DND-41 (cell line): ENCODE results near the gene ABCC8.

Experiments used
- ATAC-seq: fragments of 200-7000 bp; cut with Tn5 transposase; 3 replicates; pipeline ENCODE4 v1.9.1; 2021; ENCODE audit warnings: low read depth; ENCODE audit not compliant: insufficient read depth
- DNase-seq: peaks from one replicate; pipeline ENCODE4 v3.0.0-alpha.2; 2020
- H2AFZ ChIP-seq: 2 replicates; pipeline ENCODE4 v1.6.0; 2012; ENCODE audit warnings: low read depth, low read length
- H3K27ac ChIP-seq: 2 replicates; pipeline ENCODE4 v1.5.1; 2012; ENCODE audit warnings: low read length, inconsistent platforms
- H3K27me3 ChIP-seq: fragments of 200-600 bp; sonication (generic); 2 replicates; pipeline ENCODE4 v1.6.0; 2012; ENCODE audit warnings: low read length, mild to moderate bottlenecking, inconsistent platforms; ENCODE audit not compliant: insufficient read depth, poor library complexity
- H3K36me3 ChIP-seq: 2 replicates; pipeline ENCODE4 v1.5.1; 2012; ENCODE audit warnings: low read length, inconsistent platforms; ENCODE audit not compliant: insufficient read depth
- H3K4me1 ChIP-seq: 2 replicates; pipeline ENCODE4 v1.5.1; 2012; ENCODE audit warnings: mild to moderate bottlenecking, low read length; ENCODE audit not compliant: insufficient read depth
- H3K4me2 ChIP-seq: 2 replicates; pipeline ENCODE4 v1.6.0; 2012; ENCODE audit warnings: mild to moderate bottlenecking, moderate library complexity, low read length, inconsistent platforms; ENCODE audit not compliant: insufficient read depth
- H3K4me3 ChIP-seq, 2 experiments: fragments of 200-600 bp in 1 of 2; shearing (Covaris generic) in 1 of 2; 2 replicates each; pipeline ENCODE4 v1.5.1; 2012 to 2016; ENCODE audit warnings: inconsistent platforms in 2 of 2, low read length in 2 of 2, mild to moderate bottlenecking in 2 of 2, low read depth in 1 of 2, moderate library complexity in 1 of 2
- H3K79me2 ChIP-seq: 2 replicates; pipeline ENCODE4 v1.6.0; 2012; ENCODE audit warnings: low read length, inconsistent platforms; ENCODE audit not compliant: insufficient read depth
- H3K9ac ChIP-seq: 2 replicates; pipeline ENCODE4 v1.6.0; 2012; ENCODE audit warnings: low read depth, mild to moderate bottlenecking, inconsistent platforms, low read length, moderate library complexity
- H3K9me3 ChIP-seq: 2 replicates; pipeline ENCODE4 v1.5.1; 2012; ENCODE audit warnings: low read length, moderate library complexity, mild to moderate bottlenecking, inconsistent platforms; ENCODE audit not compliant: insufficient read depth, severe bottlenecking
- H4K20me1 ChIP-seq: 2 replicates; pipeline ENCODE4 v1.6.0; 2012; ENCODE audit warnings: low read length; ENCODE audit not compliant: insufficient read depth
- EZH2 ChIP-seq: IDR thresholded peaks from 3 replicates; pipeline ENCODE4 v1.6.1; 2012; ENCODE audit warnings: borderline replicate concordance, low read depth, mild to moderate bottlenecking, moderate library complexity, low read length, inconsistent platforms; ENCODE audit not compliant: severe bottlenecking
- TF ChIP-seq, protein P1 (sequence below): IDR thresholded peaks from 2 replicates; pipeline ENCODE4 v1.5.1; 2012; ENCODE audit warnings: borderline replicate concordance, low read length, moderate library complexity, mild to moderate bottlenecking; ENCODE audit not compliant: poor library complexity, severe bottlenecking; ENCODE audit errors: extremely low read depth

Gene ABCC8

GRCh38 chr11:17414317-17414737, 62.3 kb downstream of the ABCC8 start:
- H3K79me2 ChIP-seq: no peaks in the 10 kb centered on the region
- TF ChIP-seq EZH2: no peak
- TF ChIP-seq, protein P1, sequence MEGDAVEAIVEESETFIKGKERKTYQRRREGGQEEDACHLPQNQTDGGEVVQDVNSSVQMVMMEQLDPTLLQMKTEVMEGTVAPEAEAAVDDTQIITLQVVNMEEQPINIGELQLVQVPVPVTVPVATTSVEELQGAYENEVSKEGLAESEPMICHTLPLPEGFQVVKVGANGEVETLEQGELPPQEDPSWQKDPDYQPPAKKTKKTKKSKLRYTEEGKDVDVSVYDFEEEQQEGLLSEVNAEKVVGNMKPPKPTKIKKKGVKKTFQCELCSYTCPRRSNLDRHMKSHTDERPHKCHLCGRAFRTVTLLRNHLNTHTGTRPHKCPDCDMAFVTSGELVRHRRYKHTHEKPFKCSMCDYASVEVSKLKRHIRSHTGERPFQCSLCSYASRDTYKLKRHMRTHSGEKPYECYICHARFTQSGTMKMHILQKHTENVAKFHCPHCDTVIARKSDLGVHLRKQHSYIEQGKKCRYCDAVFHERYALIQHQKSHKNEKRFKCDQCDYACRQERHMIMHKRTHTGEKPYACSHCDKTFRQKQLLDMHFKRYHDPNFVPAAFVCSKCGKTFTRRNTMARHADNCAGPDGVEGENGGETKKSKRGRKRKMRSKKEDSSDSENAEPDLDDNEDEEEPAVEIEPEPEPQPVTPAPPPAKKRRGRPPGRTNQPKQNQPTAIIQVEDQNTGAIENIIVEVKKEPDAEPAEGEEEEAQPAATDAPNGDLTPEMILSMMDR: no peak
- H4K20me1 ChIP-seq: no peaks in the 10 kb centered on the region
- H3K9ac ChIP-seq: peak overlapping the region; percentile 57
- peak; percentile 76 for ATAC-seq
- H3K27me3 ChIP-seq: no peaks in the 10 kb centered on the region
- H3K4me3 ChIP-seq: peak overlapping the region in 1 of 2 experiments; percentile 9; a peak in 1 of 4 replicates
- 0 out of 2 replicates have a peak overlapping the region, but pooled peaks have one; percentile 14 for H2AFZ ChIP-seq
- peak; percentile 94 for DNase-seq
- peak overlapping the region; percentile 56 for H3K4me2 ChIP-seq
- H3K9me3 ChIP-seq: no peaks in the 10 kb centered on the region
- no peaks in the 10 kb centered on the region for H3K36me3 ChIP-seq
- peaks cover 84% of the 10 kb centered on the region for H3K4me1 ChIP-seq
- peak overlapping the region; percentile 99 for H3K27ac ChIP-seq

- Histone ChIP-seq H3K4me3 (peak overlapping the region in 1 of 2 experiments; percentile 9; a peak in 1 of 4 replicates), H3K4me2 (peak overlapping the region; percentile 56), H3K27me3 (no peaks in the 10 kb centered on the region), H3K9me3 (no peaks in the 10 kb centered on the region), H3K36me3 (no peaks in the 10 kb centered on the region), H3K27ac (peak overlapping the region; percentile 99), H3K79me2 (no peaks in the 10 kb centered on the region), H4K20me1 (no peaks in the 10 kb centered on the region), H3K9ac (peak overlapping the region; percentile 57), H2AFZ (0 out of 2 replicates have a peak overlapping the region, but pooled peaks have one; percentile 14), H3K4me1 (peaks cover 78% of the 10 kb centered on the region)
- DNase-seq (no peak), ATAC-seq (no peak)
- TF ChIP-seq, protein P1: no peak
- TF ChIP-seq EZH2: no peak
Observed at GRCh38 chr11:17413414-17414316, 63.0 kb downstream of the ABCC8 start.

DNA sequence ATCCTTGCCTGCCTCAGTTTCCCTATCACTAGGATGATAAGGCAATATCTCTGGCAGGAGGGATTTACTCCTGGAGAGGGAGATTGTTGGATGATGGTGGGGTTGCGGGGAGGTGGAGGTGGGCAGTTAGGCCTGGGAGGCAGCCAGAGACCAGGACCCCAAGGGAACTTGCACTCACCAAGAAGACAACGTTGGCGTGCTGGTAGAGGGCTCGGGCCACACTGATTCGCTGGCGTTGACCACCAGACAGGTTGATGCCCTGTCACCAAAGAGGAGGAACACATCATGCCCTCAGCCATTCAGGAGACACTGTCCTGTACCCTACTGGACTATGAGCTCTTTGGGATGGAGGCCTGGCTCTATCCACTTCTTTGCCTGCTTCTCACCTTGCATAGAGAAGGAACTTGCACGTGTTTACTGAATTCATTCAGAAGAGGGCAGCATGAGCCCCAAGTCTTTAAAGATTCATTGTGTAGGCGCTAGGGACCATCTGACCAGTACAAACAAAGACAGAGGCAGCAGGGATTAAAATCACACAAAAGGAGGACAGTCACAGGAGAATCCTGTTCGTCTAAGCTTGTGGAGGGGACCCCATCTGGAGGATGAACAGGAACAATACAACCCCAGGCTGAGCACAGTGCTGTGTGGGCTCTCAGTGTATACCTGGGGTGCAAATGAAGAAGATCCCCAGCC, 64.0 kb downstream of the ABCC8 start:
- no peak overlapping the region for H3K9ac ChIP-seq
- no peaks in the 10 kb centered on the region for H3K36me3 ChIP-seq
- no peak overlapping the region for H3K4me2 ChIP-seq
- no peak overlapping the region for H2AFZ ChIP-seq
- H4K20me1 ChIP-seq: no peaks in the 10 kb centered on the region
- no peaks in the 10 kb centered on the region for H3K79me2 ChIP-seq
- H3K9me3 ChIP-seq: no peaks in the 10 kb centered on the region
- ATAC-seq (no peak), DNase-seq (no peak)
- H3K4me3 ChIP-seq: no peak overlapping the region
- peak overlapping the region; percentile 99 for H3K27ac ChIP-seq
- H3K4me1 ChIP-seq: peaks cover 68% of the 10 kb centered on the region
- H3K27me3 ChIP-seq: no peaks in the 10 kb centered on the region
- TF ChIP-seq, protein P1: peak; percentile 45
- TF ChIP-seq EZH2: no peak
